Panc1 (cell line): ENCODE results near the gene SLC29A1.

Experiments
- CTCF ChIP-seq: fragments of 450-650 bp; IDR thresholded peaks from 2 replicates; pipeline ENCODE4 v1.5.1; 2017; ENCODE audit warnings: mild to moderate bottlenecking
- POLR2AphosphoS5 ChIP-seq: IDR thresholded peaks from 2 replicates; pipeline ENCODE4 v1.6.1; 2012; ENCODE audit warnings: mild to moderate bottlenecking, low read depth, low read length, moderate library complexity
- SIN3A ChIP-seq: IDR thresholded peaks from 2 replicates; pipeline ENCODE4 v1.6.1; 2012; ENCODE audit warnings: low read depth, mild to moderate bottlenecking, low read length, moderate library complexity, borderline replicate concordance; ENCODE audit not compliant: insufficient read depth

GRCh38 chr6:44261581-44261980 is 38.2 kb downstream of the SLC29A1 start:
- TF ChIP-seq CTCF (no peak), SIN3A (no peak), POLR2AphosphoS5 (no peak)
